GM19035 (cell line): ENCODE measurements around the gene ACBD7.

ENCODE experiments used
- ATAC-seq: cut with Tn5 transposase; IDR thresholded peaks from one replicate; pipeline ENCODE4 v1.9.1; 2021; ENCODE audit not compliant: unreplicated experiment

The ACBD7 gene

DNA sequence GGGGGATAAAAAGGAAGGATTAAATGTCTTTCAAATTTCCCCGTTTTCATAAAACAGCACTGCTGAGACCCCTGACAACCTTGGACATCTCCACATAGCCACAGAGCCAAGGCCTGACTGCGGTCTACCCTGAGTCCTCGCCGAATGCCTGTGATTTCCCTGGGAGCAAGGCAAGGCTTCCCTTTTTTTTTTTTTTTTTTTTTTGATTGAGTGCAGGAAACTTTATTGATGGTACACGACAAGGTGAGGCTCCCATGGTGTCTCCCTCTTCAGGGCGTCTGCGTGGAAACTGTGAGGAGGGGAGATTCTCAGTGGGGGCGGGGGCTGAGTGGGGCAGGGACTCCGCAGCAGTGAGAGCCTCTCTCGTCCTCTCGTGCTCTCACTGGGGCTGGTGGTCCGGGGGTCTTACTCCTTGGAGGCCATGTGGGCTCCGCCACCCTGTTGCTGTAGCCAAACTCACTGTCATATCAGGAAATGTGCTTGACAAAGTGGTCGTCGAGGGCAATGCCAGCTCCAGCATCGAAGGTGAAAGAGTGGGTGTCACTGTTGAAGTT is 4.4 kb upstream of the ACBD7 start:
- ATAC-seq = no peak

DNA sequence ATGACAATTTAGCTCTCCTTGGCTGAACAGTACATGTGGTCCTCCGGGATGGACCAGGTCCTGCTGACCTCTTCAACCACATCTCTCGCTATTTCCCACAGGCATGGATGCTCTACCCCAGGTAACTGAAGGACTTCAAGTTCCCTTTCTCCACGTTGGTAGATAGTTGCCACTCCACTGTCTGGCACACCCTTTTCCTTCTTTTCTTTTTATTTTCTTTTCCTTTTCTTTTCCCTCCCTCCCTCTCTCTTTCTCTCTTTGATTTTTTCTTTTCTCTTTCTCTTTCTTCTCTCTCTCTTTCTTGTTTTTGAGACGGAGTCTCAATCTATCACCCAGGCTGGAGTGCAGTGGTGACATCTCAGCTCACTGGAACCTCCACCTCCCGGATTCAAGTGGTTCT is 2.8 kb upstream of the ACBD7 start:
- ATAC-seq = no peak

DNA sequence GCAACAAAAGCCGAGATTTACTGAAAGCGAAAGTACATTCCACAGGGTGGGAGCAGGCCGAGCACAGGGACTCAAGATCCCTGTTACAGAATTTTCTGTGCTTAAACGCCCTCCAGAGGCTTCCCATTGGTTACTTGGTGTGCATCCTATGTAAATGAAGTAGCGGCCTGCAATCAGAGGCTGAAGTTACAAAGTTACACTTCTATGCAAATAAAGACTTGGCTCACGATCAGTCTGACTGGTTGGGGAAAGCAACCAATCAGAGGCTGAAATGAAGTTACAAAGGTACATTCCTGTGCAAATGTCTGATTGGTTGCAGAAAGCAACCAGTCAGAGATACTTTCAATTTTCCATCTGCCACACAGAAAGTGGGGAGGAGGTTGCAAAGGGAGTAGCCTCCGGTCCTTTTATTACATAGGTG is 4.1 kb downstream of the ACBD7 start:
- ATAC-seq = no peak

DNA sequence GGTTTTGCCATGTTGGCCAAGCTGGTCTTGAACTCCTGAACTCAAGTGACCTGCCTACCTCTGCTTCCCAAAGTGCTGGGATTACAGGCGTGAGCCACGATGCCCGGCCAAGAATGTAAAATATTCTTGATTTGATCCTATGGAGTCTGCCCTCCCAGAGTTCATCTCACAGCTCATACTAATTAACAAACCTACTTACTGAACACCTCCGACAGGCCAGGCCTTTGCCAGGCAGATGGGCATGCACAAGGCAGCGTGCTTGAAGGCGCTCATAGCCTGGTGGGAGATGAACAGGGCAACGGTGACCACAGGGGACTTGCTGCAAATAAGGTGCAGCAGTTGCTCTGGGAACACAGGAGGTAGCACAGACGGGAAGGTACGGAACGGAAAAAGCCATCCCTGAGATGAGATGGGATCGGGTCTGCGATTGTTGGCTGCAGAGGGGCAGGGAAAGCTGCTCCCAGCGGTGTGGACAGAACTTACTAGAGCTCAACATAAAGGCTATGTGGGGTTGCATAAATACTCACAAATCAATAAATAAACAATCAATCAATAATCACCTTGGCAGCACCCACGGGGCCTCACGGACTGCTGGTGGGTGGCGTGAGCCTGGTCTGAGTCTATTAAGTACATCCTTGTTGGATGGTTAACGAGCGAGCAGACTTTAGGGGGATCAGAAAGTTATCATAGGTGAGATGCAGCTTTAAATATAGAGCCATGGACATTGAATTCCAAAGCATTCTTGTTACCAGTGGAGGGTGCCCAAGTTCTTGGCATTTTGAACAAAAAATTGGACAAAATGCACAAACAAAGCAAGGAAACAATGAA is 4.7 kb downstream of the ACBD7 start:
- no peak for ATAC-seq

DNA sequence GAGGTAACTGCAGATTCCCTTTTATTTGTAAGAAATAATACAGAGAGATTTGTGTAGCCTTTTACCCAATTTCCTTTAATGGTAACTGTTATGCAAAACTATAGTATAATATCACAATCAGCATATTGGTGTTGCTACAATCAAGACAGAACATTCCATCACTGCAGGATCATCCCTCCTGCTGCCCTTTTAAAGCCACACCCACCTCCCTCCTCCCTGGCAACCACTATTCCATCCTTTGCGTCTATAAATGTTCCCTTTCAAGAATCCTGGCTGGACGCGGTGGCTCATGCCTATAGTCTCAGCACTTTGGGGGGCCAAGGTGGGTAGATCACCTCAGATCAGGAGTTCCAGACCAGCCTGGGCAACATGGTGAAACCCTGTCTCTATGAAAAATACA is 13.2 kb downstream of the ACBD7 start:
- no peak for ATAC-seq

DNA sequence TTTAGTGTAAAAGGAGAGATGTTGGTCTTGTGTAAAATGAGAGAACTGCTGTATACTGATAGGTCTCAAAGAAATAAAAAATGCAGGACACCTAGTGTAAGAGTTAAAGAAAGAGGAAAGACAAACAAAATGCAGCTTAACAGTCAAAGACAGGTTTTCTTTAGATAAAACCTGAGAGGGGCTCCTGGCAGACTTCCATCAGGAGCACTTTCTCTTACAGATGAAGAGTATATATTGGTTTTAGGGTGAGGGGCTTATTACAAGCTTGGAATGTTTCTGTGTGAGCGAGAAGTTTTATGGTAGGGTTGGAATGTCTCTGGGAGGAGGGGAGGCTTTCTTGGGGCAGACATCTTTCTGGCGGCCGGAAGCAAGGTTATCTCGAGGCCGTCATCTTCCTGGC is 16.2 kb downstream of the ACBD7 start:
- ATAC-seq = no peak

DNA sequence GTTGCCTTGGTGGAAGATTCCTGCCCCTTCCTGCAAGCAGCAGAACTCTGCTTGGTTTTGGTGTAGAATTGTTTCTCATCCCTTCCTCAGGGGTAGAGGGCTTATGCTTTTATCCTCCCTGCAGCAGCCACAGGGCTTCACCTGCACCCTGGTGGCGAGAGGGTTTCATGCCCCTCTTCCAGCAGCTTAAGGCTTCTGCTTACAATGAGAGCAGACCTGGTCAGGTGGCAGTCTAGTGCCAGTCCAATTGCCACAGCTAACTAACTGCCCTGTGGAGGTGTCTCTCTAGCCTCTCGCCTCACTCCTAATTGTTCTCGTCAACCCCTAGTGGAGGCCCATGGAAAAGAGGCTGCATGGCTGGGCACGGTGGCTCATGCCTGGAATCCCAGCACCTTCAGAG is 19.3 kb downstream of the ACBD7 start:
- ATAC-seq = no peak

DNA sequence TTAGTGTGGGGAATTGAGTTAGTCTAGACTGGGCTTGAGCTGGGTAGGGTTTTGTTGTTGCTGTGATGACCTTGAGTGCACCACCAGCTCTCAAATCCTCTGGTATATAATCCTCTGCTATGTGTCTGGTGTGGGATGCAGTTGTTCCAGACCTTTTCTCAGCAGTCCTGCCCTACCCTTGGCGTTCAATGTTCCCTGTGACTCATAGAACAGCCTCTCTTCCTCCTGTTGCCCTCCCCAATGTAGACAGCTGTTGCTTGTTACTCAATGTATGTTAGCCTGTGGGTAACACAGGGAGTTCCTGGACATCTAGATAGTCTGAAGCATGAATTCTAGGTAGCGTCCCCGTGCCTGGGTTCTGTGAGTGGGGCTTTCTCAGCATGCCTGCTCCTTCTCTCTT is 19.8 kb downstream of the ACBD7 start:
- no peak for ATAC-seq

DNA sequence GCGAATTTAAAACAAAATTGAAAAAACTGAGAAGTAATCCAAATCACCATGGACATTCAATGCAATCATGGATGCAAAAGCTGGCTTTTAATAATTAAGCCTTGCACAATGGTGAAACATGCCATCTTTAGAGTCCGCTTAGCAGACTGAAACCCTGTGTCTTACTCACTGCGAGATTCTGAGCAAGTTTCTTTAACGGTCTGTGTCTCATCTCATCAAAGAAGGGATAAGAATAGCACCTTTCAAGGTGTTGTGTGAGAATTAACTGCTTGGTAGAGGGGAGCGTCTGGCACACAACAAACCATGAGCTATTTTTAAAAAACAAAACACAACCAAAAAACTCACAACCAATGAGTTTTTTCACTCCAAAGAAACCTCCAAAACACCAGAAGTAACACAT is 21.4 kb downstream of the ACBD7 start:
- no peak for ATAC-seq

DNA sequence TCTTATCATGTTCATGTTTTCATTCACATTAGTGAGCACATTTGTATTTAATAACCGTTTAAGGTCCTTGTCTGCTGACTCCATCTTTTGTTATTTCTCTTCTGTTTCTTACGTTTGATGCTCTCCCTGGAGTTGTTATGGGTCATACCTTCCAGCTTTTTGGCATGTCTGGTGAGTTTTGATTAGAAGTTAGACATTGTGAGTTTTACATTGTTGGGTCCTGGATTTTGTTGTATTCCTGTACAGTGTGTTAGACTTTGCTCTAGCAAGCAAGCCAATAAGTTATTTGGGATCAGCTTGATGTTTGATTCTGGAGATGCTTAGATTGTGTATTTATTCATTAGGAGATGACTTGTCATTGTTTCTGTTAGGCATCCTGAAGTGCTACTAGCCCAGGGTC is 27.9 kb downstream of the ACBD7 start:
- no peak for ATAC-seq

DNA sequence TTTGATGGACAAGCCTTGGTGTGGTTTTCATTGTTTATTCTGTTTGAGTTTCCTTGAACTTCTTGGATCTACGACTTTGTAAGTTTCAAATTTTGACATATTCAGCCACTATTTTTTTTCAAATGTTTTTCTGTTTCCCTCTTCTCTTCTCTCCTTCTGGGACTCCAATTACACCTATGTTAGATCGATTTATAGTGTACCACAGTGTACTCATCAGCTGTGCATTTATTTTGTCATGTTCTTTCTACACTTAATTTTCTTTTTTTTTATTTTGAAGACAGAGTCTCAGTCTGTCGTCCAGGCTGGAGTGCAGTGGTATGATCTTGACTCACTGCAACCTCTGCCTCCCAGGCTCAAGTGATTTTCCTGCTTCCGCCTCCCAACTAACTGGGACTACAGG is 28.7 kb downstream of the ACBD7 start:
- ATAC-seq = no peak

DNA sequence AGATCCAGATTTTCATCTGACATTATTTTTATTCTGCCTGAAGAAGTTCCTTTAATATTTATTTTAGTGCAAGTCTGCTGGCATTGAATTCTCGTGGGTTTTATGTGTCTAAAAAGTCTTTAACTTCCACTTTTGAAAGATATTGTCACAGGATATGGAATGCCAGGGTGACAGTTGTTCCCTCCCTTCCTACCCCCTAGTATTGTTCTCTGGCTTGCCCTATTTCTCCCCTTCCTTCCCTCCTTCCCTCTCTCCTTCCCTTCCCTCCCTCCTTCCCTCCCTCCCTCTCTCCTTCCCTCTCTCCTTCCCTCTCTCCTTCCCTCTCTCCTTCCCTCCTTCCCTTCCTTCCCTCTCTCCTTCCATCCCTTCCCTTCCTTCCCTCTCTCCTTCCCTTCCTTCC is 29.9 kb downstream of the ACBD7 start:
- no peak for ATAC-seq

DNA sequence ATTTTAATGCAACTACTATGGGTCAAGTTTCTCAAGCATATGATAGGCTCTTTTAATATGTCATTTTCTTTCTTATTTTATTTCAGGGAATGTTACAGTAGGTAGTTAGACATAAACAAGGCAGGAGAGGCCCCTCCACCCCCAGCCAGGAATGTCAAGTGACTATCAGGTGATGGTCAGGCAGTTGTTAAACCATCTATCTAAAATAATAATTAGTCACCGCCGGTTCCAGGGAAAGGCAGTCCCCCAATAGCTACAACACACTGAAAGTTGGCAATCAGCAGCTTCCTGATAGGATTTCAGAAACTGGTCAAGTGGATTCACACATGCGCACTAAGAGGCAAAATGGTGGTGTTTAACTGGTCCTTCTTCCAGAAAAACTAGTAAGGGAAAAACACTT is 35.5 kb downstream of the ACBD7 start:
- ATAC-seq = no peak

DNA sequence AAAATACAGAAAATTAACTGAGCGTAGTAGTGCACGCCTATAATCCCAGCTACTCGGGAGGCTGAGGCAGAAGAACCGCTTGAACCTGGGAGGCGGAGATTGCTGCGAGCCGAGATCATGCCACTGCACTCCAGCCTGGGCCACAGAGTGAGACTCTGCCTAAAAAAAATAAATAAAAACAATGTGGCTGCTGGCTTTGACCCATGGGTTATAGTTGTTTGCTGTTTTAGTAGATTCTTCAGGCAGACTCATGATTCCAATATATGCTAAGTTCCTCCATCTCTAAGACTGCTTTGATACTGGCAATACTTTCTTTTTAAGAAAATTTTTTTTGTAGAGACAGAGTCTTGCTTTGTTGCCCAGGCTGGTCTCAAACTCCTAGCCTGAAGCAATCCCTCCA is 36.5 kb downstream of the ACBD7 start:
- ATAC-seq = no peak

DNA sequence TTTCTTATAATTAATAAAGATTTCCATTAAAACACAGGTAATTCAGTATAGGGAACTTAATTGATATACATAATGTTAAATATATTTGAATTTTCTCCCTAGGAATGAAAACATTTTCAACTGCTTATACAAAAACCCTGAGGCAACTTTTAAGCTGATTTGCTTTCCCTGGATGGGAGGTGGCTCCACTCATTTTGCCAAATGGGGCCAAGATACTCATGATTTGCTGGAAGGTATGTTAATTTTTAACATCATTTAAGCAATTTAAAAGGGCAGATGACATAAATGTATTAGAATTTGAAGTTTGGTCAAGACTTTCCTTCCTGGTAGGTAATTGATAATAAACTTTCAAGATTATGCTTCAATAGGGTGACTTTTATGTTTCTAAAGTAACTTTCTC is 39.0 kb downstream of the ACBD7 start:
- no peak for ATAC-seq

DNA sequence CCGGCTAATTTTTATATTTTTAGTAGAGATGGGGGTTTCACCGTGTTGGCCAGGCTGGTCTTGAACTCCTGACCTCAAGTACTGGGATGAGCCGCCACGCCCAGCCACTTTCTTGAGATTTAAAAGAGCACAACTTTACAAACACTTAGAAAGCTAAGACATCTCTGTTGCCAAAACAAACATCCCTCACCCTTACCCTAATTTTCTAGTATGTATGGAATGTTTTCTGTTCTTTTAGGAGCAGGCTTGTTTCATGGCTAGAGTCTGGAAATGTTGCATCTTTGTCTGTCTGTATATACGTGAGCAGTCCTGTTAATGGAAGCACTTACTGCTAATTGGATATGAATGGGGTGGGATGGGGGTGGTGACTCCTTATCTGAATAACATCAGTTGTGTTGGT is 42.0 kb downstream of the ACBD7 start:
- no peak for ATAC-seq

DNA sequence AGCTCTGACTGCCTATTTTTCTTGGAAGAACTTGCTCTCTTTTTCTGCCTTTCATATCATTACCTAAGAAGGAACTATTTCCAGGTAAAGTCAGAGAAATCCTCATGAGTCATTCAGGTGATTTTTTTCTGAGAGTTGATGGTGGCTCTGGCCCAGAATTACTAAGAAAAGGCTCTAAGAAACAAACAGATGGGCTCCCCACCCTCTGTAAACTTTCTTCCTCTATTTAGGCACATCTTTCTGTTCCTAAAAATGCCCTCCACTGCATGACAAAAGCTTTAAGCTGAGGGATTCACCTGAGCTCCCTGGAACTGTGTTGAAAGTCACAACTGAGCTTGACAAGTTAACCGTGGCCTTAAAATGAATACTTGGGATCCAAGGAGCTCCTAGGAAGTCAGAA is 43.2 kb downstream of the ACBD7 start:
- ATAC-seq = no peak

DNA sequence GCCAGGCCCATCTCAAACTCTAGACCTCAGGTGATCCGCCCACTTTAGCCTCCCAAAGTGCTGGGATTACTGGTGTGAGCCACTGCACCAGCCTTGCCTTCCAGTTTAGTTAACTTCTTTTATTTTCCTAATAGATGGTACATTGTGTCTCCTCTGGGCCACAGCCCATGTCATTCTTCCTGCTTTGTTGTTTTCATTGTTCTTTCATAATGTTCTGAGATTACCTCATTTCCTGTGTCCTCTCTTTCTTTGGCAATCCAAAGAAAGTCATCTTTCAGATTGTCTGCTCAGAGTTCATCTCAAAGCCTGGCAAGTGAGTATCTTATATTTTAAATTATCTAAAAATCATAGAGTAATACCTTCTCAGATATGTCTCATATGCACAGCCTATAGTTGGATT is 44.9 kb downstream of the ACBD7 start, which contains the start of gene OLAH:
OLAH (plus strand) TSS at position 270 of the 400 bp plus-strand sequence. CDS start 3,346 bp downstream, outside the sequence.
- ATAC-seq = no peak

DNA sequence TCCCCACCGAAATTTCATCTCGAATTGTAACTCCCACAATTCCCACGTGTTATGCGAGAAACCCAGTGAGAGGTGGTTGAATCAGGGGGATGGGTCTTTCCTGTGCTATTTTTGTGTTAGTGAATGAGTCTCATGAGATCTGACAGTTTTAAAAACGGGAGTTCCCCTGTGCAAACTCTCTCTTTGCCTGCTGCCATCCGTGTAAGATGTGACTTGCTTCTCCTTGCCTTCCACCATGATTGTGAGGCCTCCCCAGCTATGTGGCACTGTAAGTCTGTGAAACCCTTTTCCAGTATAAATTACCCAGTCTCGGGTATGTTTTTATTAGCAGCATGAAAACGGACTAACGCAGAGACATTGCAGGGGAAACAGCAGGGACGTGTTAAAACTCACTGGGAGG is 50.2 kb downstream of the ACBD7 start:
- no peak for ATAC-seq

DNA sequence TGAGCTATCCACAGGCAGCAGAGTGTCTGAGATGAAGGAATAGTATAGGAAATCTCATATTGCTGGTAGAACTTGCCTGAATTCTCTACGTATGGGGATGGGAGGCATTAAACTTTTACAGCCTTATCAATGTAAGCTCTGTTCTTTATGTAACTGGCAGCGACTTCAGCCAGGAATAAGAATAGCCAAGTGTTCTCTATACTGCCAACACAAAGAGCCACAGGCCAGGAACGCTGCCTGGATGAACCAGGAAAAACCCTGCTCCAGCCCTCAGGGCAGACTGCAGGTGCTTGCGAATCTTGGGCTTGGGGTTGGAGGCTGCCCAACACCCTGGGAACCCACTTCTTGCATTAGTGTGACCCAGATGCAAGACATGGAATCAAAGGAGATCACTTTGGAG is 50.9 kb downstream of the ACBD7 start:
- no peak for ATAC-seq

DNA sequence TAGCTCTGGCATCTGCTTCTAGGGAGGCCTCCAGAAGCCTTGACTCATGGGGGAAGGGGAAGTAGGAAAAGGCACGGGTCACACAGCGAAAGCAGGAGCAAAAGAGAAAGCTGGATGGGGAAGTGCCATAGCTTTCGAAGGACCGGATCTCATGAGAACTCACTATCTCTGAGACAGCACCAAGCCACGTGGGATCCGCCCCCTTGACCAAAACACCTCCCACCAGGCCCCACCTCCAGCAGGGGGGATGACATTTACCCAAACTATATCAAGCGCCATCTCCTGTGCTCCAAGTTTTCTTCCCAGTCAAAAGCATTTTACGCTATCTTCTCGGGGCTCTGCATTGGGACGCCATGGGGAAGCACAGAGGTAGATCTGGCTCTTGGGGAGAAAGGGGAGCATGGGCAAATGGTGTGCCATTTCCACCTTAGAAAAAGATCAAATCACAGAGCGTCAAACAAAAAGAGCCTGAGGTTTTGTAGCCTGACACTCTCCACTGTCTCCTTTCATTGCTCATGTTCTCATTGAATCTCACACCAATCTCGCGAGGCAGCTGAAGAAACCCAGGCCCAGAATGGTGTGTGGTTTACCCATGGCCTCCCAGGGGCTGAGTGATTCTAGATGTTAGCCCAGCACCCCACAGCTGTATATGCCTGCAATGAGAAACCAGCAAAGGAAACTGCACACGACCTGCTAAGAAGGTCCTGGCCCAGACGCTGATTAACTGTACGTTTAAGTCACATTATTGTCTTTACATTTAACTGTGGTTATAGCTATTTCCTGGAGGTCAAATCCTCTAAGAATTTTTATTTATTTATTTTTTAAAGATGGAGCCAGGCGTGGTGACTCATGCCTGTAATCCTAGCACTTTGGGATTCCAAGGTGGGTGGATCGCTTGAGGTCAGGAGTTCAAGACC is 52.9 kb downstream of the ACBD7 start:
- no peak for ATAC-seq

DNA sequence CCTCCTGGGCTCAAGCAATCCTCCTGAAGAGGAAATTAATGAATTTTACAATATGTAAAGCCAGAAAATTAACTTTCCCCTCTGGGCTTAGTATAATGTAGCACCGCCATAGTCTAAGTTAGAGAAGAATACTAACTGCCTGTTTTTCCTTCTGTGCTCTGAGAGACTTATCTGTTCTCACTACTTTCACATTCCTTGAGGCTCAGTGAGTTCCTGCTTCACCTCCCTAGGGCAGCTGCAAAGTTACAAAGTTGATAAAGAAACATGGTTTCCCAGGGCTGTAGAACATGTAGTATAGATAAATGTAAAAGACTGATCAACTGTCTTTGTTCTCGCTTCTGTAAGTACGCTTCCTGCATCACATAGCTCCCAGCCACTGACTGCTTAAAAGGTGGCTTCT is 60.8 kb downstream of the ACBD7 start:
- no peak for ATAC-seq
